Stromal cell of bone marrow (primary cell): ENCODE measurements around the gene QRICH1.
A peak's percentile ranks its signal among the peaks of the same experiment; 100 is the strongest.

ENCODE experiments used
- DNase-seq: peaks from one replicate; pipeline ENCODE4 v3.0.0-alpha.2; 2012; ENCODE audit warnings: low read depth

Gene QRICH1, protein sequence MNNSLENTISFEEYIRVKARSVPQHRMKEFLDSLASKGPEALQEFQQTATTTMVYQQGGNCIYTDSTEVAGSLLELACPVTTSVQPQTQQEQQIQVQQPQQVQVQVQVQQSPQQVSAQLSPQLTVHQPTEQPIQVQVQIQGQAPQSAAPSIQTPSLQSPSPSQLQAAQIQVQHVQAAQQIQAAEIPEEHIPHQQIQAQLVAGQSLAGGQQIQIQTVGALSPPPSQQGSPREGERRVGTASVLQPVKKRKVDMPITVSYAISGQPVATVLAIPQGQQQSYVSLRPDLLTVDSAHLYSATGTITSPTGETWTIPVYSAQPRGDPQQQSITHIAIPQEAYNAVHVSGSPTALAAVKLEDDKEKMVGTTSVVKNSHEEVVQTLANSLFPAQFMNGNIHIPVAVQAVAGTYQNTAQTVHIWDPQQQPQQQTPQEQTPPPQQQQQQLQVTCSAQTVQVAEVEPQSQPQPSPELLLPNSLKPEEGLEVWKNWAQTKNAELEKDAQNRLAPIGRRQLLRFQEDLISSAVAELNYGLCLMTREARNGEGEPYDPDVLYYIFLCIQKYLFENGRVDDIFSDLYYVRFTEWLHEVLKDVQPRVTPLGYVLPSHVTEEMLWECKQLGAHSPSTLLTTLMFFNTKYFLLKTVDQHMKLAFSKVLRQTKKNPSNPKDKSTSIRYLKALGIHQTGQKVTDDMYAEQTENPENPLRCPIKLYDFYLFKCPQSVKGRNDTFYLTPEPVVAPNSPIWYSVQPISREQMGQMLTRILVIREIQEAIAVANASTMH

GRCh38 chr3:49093853-49094767 is at the start of gene QRICH1:
QRICH1 (minus strand) TSS chr3:49094071; CDS start chr3:49077017, 17,054 bp downstream.
- peak; percentile 97 for DNase-seq

- DNase-seq = no peak
These were observed 46.2 kb upstream of the QRICH1 start for GRCh38 chr3:49140080-49140479.

GRCh38 chr3:49135499-49135898 is 41.6 kb upstream of the QRICH1 start:
- DNase-seq = no peak

DNA sequence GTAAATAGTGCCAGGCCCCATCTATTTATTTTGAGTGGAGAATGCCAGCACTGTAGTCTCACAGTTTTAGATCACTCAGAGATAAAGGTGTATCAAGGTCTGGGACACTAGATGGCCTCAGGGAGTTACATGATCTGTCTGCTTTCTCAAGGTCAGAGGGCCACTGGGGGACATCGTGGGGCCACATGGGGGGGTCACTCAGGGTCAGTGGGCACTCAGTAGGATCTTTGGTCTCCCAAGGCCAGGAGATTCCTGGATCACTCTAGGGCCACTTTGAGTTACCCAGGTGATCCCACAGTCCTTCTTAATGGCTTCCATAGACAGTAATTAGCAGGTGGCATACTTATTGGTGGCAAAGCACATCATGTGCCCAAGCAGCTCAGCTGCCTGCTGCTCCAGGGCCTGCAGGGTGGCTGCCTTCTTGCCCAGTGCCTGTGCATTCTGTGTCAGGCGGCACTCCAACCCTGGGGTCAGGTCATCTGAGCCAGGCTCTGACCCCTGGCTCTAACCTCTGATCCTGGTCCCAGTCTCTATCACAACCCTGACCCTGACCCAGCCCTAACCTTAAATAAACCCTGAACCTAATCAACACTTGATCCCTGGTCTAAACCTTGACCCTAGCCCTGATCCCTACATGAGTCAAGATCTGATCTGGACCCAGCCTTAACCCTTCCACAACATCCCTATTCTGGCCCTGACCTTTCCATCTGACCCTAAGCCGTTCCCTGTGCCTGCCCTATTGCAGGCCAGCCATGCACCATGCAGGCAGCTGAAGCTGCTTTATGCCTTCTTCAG is 40.8 kb upstream of the QRICH1 start:
- DNase-seq = no peak

DNA sequence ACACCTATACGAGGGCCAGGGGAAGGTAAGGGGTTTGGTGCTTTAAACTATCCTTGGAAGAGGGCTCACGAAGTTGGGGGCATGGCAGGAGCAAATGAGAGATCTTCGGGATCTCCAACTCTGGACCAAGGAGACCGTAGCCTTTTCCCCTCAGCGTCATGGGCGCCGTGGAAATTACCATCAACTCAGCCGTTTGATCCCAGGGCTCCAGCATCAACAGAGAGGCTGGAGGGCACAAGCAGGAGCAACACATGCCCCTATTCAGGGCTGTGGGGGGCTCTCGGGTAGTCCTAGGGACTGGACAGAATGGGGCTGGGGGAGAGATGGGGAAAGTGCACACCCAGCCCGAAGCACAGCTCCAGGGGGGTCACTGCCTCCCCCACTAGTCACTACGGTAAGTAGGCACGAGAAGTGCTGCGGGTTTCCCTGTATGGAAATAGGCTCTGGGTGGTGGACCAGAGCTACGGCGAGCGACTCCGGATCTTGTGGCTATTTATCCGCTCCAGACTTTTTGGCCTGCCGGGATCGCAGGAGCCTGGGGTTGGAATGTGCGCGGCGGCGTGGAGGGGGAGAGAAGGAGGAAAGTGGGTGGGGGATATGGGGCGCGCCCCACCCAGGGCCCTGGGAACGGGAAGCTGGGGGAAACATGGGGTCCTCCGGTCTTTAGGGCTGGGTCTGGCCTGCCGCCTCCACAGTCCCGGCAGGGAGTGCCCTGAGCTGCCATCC is 39.5 kb upstream of the QRICH1 start:
- DNase-seq = peak; percentile 82

- peak; percentile 69 for DNase-seq
These were observed 38.8 kb upstream of the QRICH1 start, which contains the start of gene LAMB2 for GRCh38 chr3:49132437-49133225. LAMB2 (minus strand) TSS chr3:49133050; CDS start chr3:49132867, 183 bp downstream.

DNA sequence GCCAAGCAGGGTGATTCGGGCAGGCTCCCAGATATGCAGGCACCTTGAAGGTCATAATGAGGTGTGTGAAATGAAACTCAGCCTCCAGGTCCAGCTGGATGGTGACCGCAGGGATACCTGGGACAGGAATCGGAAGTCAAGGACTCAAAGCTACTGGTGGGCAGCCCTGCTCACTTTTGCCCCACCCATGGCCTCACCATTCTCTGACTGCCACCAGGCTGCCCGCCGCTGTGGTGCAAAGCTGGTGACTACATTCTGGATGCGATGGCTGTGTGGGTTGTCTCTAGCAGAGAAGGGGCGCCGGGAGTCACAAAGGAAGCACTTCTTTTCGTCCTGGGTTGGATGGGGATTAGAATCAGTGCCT is 38.2 kb upstream of the QRICH1 start:
- no peak for DNase-seq

DNA sequence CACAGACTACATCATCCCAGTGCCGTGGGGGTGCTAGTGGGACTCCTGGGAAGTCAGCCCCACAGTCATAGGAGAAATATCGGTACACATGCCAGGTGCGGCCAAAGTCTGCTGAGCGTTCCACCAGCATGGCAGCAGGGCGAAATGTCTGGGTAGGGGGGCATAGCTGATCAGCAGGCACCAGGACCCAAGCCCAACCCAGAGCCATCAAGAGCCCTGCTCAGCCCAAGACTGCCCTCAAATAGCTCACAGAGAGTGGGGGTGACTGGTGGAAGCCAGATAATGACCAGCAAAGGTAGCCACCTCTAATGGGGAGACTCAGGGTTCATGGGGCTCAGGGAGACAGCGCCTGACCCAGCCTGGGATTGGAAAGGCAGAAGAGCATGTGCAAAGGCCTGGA is 37.7 kb upstream of the QRICH1 start:
- DNase-seq = no peak

DNA sequence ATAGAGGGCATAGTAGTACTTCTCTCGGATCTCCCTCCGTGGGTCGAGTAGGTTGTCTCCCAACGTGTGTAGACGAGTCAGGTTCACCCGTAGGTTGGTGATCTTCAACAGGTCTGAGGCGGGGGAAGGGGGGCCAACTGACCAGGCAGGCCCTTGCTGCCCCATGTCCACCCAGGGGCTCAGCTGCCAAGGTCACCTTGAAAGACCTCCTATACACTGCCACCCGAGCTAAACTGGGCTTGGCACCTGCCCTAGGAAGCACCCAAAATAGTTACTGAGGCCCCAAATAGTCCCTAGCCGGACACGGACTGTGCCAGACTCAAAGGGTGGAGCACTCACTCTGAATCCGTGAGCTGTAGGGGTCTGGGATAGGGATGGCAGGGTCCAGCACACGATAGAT is 37.2 kb upstream of the QRICH1 start:
- no peak for DNase-seq

GRCh38 chr3:49124991-49125670 is 31.3 kb upstream of the QRICH1 start:
- DNase-seq = no peak

GRCh38 chr3:49124203-49124602 is 30.3 kb upstream of the QRICH1 start:
- no peak for DNase-seq

- no peak for DNase-seq
These were observed 29.8 kb upstream of the QRICH1 start for GRCh38 chr3:49123687-49124086.

- DNase-seq = no peak
These were observed 29.1 kb upstream of the QRICH1 start for GRCh38 chr3:49122886-49123545.

GRCh38 chr3:49122451-49122850 is 28.6 kb upstream of the QRICH1 start:
- no peak for DNase-seq

DNA sequence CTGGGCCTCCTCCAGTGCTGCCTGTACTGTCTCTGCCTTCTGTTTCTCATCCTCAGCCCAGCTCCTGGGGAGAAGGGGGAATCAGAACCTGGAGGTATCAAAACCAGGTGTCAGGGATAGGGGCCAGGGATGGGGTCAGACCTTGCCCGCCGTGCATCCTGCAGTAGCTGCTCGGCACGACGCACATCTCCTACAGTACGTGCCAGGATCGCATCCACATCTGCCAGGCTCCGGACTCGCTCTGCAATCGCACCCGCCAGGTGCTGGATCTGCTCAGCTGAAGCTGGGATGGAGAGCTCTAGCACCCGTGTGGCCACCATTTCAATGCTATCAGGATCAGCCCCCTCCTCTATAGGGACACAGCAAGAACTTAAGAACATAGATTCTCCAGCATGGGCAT is 28.2 kb upstream of the QRICH1 start:
- no peak for DNase-seq

DNA sequence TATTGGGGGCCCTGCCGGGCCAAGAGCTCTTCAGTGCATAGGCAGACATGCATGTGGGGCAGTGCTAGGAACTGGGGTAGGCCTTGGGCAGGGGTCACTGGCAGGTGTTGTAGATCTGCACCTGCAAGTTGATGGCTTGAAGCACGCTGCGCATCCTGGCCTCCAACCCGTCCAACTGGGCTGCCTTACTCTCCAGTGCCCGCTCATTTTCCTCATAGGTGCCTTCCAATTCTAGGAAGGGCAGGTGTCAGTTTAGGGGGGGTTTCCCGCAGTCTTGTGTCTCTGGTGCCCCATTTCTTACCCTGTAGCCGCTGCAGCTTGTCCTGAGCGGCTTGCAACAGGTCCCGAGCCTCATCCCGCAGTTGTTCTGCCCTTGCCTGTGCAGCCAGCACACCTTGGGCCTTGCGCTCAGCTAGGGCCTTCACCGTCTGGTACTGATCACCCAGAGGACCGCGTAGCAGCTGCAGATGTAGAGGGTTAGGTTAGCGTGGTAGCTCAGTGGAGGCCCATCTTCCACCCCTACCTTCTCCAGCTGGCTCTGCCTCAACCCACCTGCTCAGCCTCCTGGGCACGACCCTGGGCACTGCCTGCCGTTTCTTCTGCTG is 27.4 kb upstream of the QRICH1 start:
- no peak for DNase-seq

DNA sequence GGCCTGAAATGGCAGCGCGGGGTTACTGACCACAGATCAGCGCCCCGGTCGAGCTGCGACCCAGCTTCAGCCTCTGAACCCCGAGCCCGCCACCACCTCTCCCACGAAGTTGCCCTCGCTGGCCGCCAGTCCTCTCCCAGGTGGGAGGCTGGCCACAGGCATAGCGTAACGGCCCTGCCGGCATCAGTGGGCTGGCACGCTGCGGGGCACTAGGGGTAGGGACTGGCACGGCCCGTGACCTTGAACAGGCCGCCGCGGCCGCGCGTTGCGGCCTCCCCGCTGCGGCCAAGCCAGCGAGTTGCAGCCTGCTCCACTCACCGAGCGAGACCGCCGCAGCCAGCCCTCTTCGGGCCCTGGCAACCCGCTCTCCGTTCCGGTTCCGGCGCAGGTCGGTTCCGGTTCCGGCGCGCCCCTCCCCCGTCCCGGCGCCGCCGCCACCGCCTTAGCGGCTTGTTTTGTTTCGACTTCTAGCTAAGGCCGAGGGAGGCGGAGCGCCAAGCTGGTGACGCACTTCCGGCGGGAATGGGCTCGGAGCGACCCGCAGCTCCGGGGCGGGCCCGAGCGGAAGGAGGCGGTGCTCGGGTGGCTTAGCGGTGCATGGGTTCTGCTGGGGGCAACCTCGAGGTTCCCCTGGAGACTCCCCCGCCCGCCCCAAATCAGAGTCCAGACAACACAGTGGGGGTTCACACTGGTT is 26.7 kb upstream of the QRICH1 start, which contains the start of gene USP19:
Gene USP19, minus strand, starts transcription at position 386 of the 694 bp plus-strand sequence. CDS start 1,678 bp downstream, outside the sequence.
- peak; percentile 89 for DNase-seq

GRCh38 chr3:49120096-49120437 is 26.2 kb upstream of the QRICH1 start:
- no peak for DNase-seq
